Measurements from ENCODE around the gene RARRES1. TPM values are rescaled to one million over a fixed set of nuclear protein-coding genes. Genes with fewer than 3 reads are reported as not detected.

Gene RARRES1
- total RNA-seq, 1 experiment from 2014 or later, result 0.81 TPM

- Mint-ChIP-seq H3K36me3 (ENCODE audit: insufficient read depth in 1 of 3, low read depth in 3 of 3) (peaks cover 3 to 41% (median 33%) of the 10 kb centered on the region in 3 experiments; a peak in 6 of 7 replicates), H3K9me3 (no peaks in the 10 kb centered on the region), H3K4me1 (no peaks in the 10 kb centered on the region), H3K4me3 (no peak overlapping the region), H3K27me3 (ENCODE audit: low read depth) (no peaks in the 10 kb centered on the region), H3K27ac (no peak overlapping the region)
- H2BK5ac ChIP-seq (ENCODE audit: insufficient read length, low read length), result no peak overlapping the region
- H2AFZ ChIP-seq (ENCODE audit: low read length), result no peak overlapping the region
- H3K9ac ChIP-seq (ENCODE audit: extremely low read depth, insufficient read length, low read length), result no peak overlapping the region
- H3K4me1 ChIP-seq (ENCODE audit: insufficient read depth, low read length), result no peaks in the 10 kb centered on the region
- H4K91ac ChIP-seq (ENCODE audit: insufficient read length, low read depth, low read length), result no peak overlapping the region
- no peak overlapping the region for H4K8ac ChIP-seq (replicated peaks; ENCODE audit: insufficient read length, low read depth, low read length)
- H3K4me2 ChIP-seq (ENCODE audit: insufficient read depth, insufficient read length, low read length), result no peak overlapping the region
- H3K18ac ChIP-seq (ENCODE audit: insufficient read length, low read depth, low read length), result no peak overlapping the region
- H3K23ac ChIP-seq (ENCODE audit: insufficient read length, low read depth, low read length), result no peak overlapping the region
- H2BK15ac ChIP-seq (ENCODE audit: low read depth, low read length), result no peak overlapping the region
- H3K27ac ChIP-seq (ENCODE audit: insufficient read length, low read depth, low read length), result no peak overlapping the region
- no peaks in the 10 kb centered on the region for H3K27me3 ChIP-seq (ENCODE audit: insufficient read depth, low read length)
- no peaks in the 10 kb centered on the region for H3K23me2 ChIP-seq (ENCODE audit: insufficient read length, low read depth, low read length, poor library complexity, severe bottlenecking)
- H3T11ph ChIP-seq (ENCODE audit: low read length), result no peak overlapping the region
- no peak overlapping the region for H2BK12ac ChIP-seq (ENCODE audit: insufficient read length, low read depth, low read length)
- no peak overlapping the region for H3K14ac ChIP-seq (ENCODE audit: insufficient read depth, low read length)
- H3K9me3 ChIP-seq (ENCODE audit: control insufficient read depth, low read depth, low read length), result no peaks in the 10 kb centered on the region
- no peaks in the 10 kb centered on the region for H3K79me2 ChIP-seq (ENCODE audit: insufficient read depth, low read length)
- H4K5ac ChIP-seq (ENCODE audit: insufficient read length, low read depth, low read length), result no peak overlapping the region
- DNase-seq, result no peak
- H3K79me1 ChIP-seq (ENCODE audit: insufficient read depth, low read depth, low read length, poor library complexity, severe bottlenecking), result no peaks in the 10 kb centered on the region
- H2AK5ac ChIP-seq (ENCODE audit: insufficient read length, low read length), result no peak overlapping the region
- no peak overlapping the region for H2BK120ac ChIP-seq (ENCODE audit: low read depth, low read length, poor library complexity, severe bottlenecking)
- no peaks in the 10 kb centered on the region for H4K20me1 ChIP-seq (ENCODE audit: control insufficient read depth, insufficient read depth, insufficient read length)
- H2BK20ac ChIP-seq (ENCODE audit: low read depth, low read length, poor library complexity, severe bottlenecking), result no peak overlapping the region
- no peak for TF ChIP-seq CTCF (conservative IDR thresholded peaks at IDR 0.05)
- no CpG with 5 or more reads among the region's 1 CpG for WGBS (ENCODE audit: extremely low coverage, insufficient read length, low lambda C conversion rate)
- no peak overlapping the region for H3K4ac ChIP-seq (ENCODE audit: low read depth, low read length)
- no peak overlapping the region for H3K56ac ChIP-seq (ENCODE audit: insufficient read length, low read depth, low read length)
Measured at GRCh38 chr3:158663246-158663645, 69.0 kb downstream of the RARRES1 start.

All from H9 (cell line).